ENCODE data around the gene CAV1. TPM values are rescaled to one million over a fixed set of nuclear protein-coding genes. Genes with fewer than 3 reads are reported as not detected.

CAV1 gene
- total and polyA plus RNA-seq, 3 donors from 2014 or later, result 33.1 to 84.2 (median 39.9) TPM

DNA sequence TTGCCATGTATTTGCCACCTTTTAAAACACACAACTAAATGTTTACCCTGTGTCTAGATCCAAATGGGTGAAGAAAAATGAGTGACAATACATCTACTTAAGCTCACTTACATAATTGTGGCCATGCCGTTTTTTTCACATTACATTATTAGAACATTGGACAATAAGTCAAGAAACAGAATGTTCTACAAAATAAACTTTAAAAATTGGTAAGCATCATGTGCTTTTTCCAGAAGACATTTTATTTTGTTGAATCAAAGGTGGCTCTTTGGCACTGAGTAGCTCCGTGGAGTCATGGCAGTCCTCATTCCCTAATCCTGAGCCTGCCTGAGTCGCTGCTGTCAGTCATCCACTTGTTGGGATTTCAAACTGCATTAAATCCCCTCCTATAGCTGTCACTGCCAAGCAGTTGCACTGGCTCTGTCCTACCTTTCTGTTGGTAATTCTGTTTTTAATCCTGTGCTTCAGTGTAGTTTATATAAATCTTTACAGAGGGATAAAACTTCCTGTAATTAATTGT lies 32.3 kb downstream of the CAV1 start:
- H3K36me3 ChIP-seq (ENCODE audit: low read depth, missing control alignments), result no peaks in the 10 kb centered on the region
- TF ChIP-seq, protein P1, sequence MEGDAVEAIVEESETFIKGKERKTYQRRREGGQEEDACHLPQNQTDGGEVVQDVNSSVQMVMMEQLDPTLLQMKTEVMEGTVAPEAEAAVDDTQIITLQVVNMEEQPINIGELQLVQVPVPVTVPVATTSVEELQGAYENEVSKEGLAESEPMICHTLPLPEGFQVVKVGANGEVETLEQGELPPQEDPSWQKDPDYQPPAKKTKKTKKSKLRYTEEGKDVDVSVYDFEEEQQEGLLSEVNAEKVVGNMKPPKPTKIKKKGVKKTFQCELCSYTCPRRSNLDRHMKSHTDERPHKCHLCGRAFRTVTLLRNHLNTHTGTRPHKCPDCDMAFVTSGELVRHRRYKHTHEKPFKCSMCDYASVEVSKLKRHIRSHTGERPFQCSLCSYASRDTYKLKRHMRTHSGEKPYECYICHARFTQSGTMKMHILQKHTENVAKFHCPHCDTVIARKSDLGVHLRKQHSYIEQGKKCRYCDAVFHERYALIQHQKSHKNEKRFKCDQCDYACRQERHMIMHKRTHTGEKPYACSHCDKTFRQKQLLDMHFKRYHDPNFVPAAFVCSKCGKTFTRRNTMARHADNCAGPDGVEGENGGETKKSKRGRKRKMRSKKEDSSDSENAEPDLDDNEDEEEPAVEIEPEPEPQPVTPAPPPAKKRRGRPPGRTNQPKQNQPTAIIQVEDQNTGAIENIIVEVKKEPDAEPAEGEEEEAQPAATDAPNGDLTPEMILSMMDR (IDR thresholded peaks at IDR 0.05), result no peak
- TF ChIP-seq POLR2A (IDR thresholded peaks at IDR 0.05), result no peak
- no peak for DNase-seq
- peak overlapping the region; percentile 8 to 15 for H3K27ac ChIP-seq
- intact Hi-C loops (cut with DNase I; ENCODE audit: low total_unique reads), result no loop called here
- no peak overlapping the region for H3K4me3 ChIP-seq
- peaks cover 4% of the 10 kb centered on the region for H3K4me1 ChIP-seq
- WGBS, 2 donors, result 47 to 60% methylated on average over 3 of the region's 3 CpGs
- no peaks in the 10 kb centered on the region for H3K27me3 ChIP-seq
- no peaks in the 10 kb centered on the region for H3K9me3 ChIP-seq

DNA sequence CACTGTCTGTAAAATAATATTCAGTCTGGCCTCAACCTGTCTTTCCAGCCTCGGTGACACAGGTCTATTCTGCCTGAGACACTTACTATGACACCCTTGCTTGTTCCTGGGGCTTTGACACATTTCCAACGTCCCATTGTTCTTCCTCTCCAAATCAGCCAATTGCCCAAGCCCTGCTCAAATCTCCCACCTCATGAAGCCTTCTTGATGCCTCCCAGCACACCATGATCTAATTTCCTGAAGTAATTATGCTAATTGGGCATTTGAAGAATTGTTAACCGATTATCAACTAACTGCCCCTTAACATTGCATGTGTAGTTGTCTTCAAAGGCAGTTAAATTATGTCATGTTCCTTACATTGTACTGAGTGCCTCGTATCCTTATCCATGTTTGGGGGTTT lies 33.1 kb downstream of the CAV1 start:
- H3K27ac ChIP-seq, result peak overlapping the region in 1 of 2 donors; percentile 8
- TF ChIP-seq, protein P1 (IDR thresholded peaks at IDR 0.05), result no peak
- TF ChIP-seq POLR2A (IDR thresholded peaks at IDR 0.05), result no peak
- 84 to 94% methylated on average over 4 of the region's 4 CpGs for WGBS, 2 donors
- H3K36me3 ChIP-seq (ENCODE audit: low read depth, missing control alignments), result no peaks in the 10 kb centered on the region
- no peak for DNase-seq
- no peaks in the 10 kb centered on the region for H3K27me3 ChIP-seq
- H3K4me3 ChIP-seq, result no peak overlapping the region
- intact Hi-C loops (cut with DNase I; ENCODE audit: low total_unique reads), result no loop called here
- peaks cover 4% of the 10 kb centered on the region for H3K4me1 ChIP-seq
- H3K9me3 ChIP-seq, result no peaks in the 10 kb centered on the region

DNA sequence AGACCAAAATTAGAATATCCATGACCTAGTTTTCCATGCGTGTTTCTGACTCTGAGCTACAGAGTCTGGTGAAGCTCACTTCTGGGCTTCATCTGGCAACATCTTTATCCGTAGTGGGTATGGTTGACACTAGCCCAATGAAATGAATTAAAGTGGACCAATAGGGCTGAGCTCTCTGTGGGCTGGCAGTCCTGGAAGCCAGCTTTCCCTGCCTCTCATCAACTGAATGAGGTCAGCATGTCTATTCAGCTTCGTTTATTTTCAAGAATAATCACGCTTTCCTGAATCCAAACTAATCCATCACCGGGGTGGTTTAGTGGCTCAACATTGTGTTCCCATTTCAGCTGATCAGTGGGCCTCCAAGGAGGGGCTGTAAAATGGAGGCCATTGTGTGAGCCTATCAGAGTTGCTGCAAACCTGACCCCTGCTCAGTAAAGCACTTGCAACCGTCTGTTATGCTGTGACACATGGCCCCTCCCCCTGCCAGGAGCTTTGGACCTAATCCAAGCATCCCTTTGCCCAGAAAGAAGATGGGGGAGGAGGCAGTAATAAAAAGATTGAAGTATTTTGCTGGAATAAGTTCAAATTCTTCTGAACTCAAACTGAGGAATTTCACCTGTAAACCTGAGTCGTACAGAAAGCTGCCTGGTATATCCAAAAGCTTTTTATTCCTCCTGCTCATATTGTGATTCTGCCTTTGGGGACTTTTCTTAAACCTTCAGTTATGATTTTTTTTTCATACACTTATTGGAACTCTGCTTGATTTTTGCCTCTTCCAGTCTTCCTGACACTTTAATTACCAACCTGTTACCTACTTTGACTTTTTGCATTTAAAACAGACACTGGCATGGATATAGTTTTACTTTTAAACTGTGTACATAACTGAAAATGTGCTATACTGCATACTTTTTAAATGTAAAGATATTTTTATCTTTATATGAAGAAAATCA lies 35.5 kb downstream of the CAV1 start:
- no peak overlapping the region for H3K4me3 ChIP-seq
- TF ChIP-seq, protein P1 (IDR thresholded peaks at IDR 0.05), result no peak
- TF ChIP-seq POLR2A (IDR thresholded peaks at IDR 0.05), result no peak
- WGBS, 2 donors, result 56 to 63% methylated on average over 7 of the region's 7 CpGs
- peaks cover 4% of the 10 kb centered on the region for H3K4me1 ChIP-seq
- DNase-seq, result no peak
- H3K27ac ChIP-seq, result peak overlapping the region in 1 of 2 donors; percentile 64
- intact Hi-C loops (cut with DNase I; ENCODE audit: low total_unique reads), result no loop called here
- no peaks in the 10 kb centered on the region for H3K27me3 ChIP-seq
- H3K9me3 ChIP-seq, result no peaks in the 10 kb centered on the region
- H3K36me3 ChIP-seq (ENCODE audit: low read depth, missing control alignments), result no peaks in the 10 kb centered on the region

DNA sequence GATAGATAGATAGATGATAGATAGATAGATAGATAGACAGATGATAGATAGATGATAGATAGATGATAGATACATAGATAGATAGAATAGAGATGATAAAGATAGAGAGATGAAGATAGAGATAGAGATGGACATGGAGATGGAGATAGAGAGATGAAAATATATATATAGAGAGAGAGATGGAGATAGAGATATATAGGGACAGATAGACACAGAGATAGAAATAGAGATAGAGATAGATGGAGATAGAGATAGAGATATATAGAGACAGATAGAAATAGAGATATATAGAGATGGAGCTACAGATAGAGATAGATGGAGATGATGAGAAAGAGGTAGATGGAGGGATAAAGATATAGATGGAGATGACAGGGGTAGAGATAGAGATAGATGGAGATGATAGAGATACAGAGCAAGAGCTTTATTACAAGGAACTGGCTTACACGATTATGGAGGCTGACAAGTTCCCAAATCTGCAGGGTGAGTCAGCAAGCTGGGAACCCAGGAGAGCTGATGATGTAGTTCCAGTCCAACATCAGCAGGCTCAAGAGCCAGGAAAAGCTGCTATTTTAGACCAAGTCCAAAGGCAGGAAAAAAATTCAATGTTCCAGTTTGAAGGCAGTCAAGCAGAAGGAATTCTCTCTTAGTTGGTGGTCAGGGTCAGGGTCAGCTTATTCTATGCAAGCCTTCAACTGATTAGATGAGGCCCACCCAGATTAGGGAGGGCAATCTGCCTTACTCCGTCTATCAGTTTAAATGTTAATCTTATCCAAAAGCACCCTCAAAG lies 37.1 kb downstream of the CAV1 start:
- no peak for DNase-seq
- Histone ChIP-seq H3K27me3 (no peaks in the 10 kb centered on the region), H3K9me3 (no peaks in the 10 kb centered on the region), H3K4me1 (peaks cover 4% of the 10 kb centered on the region), H3K27ac (no peak overlapping the region), H3K36me3 (ENCODE audit: low read depth, missing control alignments) (no peaks in the 10 kb centered on the region), H3K4me3 (no peak overlapping the region)
- WGBS, 2 donors, result 58% methylated on average over 2 of the region's 2 CpGs
- TF ChIP-seq POLR2A (IDR thresholded peaks at IDR 0.05), result no peak
- TF ChIP-seq, protein P1 (IDR thresholded peaks at IDR 0.05), result no peak
- intact Hi-C loops (cut with DNase I; ENCODE audit: low total_unique reads), result no loop called here

All from testis (tissue), 3 donors.